Measurements from ENCODE around the gene SHROOM3.

Gene SHROOM3

DNA sequence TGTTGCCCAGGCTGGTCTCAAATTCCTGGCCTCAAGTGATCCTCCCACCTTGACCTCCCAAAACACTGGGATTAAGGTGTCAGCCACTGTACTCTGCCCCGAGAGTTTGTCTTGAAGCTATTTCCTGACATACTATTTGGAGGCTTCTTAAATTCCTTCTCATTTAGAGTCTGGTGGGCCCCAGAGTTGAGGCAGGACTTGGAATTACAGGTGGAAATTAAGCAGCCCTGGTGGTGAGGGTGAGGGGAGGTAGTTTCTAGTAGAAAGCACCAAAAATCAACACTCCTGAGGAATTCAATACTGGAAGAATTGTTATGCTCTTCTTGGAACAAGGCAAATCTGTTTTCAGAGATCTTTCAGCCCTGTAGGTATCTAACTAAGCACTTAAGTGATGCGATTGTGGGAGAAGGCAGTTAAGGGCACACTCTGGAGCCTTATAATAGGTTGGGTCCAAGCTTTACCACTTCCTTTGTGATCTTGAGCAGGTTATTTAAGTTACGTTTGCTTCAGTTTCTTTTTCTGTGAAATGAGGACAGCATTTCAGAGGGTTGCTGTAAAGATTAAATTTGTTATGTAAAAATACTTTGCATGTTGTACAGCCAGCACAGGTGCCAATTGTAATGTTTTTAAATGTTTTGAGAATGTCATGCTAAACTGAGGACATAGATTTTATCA, 262.2 kb downstream of the SHROOM3 start:
- no peak for DNase-seq (ENCODE audit: low read depth)
- TF ChIP-seq MYC (IDR thresholded peaks at IDR 0.05; ENCODE audit: low read depth, low read length) (no peak), MAX (IDR thresholded peaks at IDR 0.05; ENCODE audit: low read depth, low read length) (no peak), POLR2A (IDR thresholded peaks at IDR 0.05; ENCODE audit: extremely low read depth, insufficient read length) (no peak)
- TF ChIP-seq, protein P1, sequence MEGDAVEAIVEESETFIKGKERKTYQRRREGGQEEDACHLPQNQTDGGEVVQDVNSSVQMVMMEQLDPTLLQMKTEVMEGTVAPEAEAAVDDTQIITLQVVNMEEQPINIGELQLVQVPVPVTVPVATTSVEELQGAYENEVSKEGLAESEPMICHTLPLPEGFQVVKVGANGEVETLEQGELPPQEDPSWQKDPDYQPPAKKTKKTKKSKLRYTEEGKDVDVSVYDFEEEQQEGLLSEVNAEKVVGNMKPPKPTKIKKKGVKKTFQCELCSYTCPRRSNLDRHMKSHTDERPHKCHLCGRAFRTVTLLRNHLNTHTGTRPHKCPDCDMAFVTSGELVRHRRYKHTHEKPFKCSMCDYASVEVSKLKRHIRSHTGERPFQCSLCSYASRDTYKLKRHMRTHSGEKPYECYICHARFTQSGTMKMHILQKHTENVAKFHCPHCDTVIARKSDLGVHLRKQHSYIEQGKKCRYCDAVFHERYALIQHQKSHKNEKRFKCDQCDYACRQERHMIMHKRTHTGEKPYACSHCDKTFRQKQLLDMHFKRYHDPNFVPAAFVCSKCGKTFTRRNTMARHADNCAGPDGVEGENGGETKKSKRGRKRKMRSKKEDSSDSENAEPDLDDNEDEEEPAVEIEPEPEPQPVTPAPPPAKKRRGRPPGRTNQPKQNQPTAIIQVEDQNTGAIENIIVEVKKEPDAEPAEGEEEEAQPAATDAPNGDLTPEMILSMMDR (IDR thresholded peaks at IDR 0.05; ENCODE audit: low read depth, low read length): no peak
- no peak overlapping the region for H3K4me3 ChIP-seq (ENCODE audit: low read depth, low read length)

DNA sequence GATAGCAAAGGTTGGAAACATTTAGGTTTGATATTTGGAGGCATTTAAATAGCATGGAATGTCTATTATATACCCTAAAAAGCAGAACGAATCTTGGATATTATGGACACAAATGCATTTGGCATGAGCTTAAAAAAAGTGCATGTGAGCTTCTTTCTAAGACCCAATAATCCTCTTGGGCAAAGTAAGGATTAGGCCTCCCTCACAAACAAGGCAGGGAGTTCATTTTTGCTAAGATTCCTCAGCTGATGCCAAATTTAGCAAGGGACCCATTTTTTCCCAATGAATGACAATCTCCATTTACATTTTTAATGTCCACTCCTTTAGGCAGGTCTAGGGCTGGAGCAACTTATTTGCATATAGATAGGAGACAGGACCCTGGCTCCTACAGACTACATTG, 263.1 kb downstream of the SHROOM3 start:
- TF ChIP-seq MYC (IDR thresholded peaks at IDR 0.05; ENCODE audit: low read depth, low read length): no peak
- TF ChIP-seq MAX (IDR thresholded peaks at IDR 0.05; ENCODE audit: low read depth, low read length): no peak
- no peak for TF ChIP-seq POLR2A (IDR thresholded peaks at IDR 0.05; ENCODE audit: extremely low read depth, insufficient read length)
- TF ChIP-seq, protein P1 (IDR thresholded peaks at IDR 0.05; ENCODE audit: low read depth, low read length): no peak
- no peak overlapping the region for H3K4me3 ChIP-seq (ENCODE audit: low read depth, low read length)
- no peak for DNase-seq (ENCODE audit: low read depth)

DNA sequence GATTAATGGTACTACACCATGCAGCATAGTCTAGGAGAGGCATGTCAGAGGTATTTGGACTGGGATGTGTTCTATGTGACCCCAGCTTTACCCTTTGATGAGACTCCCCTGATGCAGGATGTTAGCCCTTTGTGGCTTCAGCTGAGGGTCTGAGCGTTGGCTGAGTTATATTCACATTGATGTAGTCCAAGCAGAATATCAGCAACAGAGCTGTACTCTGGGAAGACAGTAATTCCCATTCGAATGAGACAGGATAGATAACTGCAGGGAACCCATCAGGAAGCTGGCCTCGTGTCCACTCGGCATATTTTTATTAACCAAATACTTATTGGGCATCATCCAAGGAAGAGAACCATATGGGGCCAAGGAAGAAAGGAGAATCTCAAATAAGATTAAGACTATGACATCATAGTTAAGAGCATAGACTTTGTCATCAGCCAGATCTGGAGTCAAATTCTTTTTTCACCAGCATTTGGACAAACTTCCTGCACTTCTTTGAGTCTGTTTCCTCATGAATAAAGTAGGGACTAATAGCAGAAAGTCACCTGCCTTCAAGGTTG, 264.8 kb downstream of the SHROOM3 start:
- no peak for TF ChIP-seq MAX (IDR thresholded peaks at IDR 0.05; ENCODE audit: low read depth, low read length)
- no peak for TF ChIP-seq MYC (IDR thresholded peaks at IDR 0.05; ENCODE audit: low read depth, low read length)
- TF ChIP-seq, protein P1 (IDR thresholded peaks at IDR 0.05; ENCODE audit: low read depth, low read length): no peak
- no peak for TF ChIP-seq POLR2A (IDR thresholded peaks at IDR 0.05; ENCODE audit: extremely low read depth, insufficient read length)
- H3K4me3 ChIP-seq (ENCODE audit: low read depth, low read length): no peak overlapping the region
- DNase-seq (ENCODE audit: low read depth): no peak

- H3K4me3 ChIP-seq (ENCODE audit: low read depth, low read length): no peak overlapping the region
- TF ChIP-seq POLR2A (IDR thresholded peaks at IDR 0.05; ENCODE audit: extremely low read depth, insufficient read length) (no peak), MYC (IDR thresholded peaks at IDR 0.05; ENCODE audit: low read depth, low read length) (no peak), MAX (IDR thresholded peaks at IDR 0.05; ENCODE audit: low read depth, low read length) (no peak)
- TF ChIP-seq, protein P1 (IDR thresholded peaks at IDR 0.05; ENCODE audit: low read depth, low read length): no peak
These were observed 267.6 kb downstream of the SHROOM3 start for GRCh38 chr4:76702440-76703122.

GRCh38 chr4:76703123-76703490, 268.1 kb downstream of the SHROOM3 start:
- no peak for DNase-seq (ENCODE audit: low read depth)
- no peak overlapping the region for H3K4me3 ChIP-seq (ENCODE audit: low read depth, low read length)
- TF ChIP-seq MAX (IDR thresholded peaks at IDR 0.05; ENCODE audit: low read depth, low read length) (no peak), MYC (IDR thresholded peaks at IDR 0.05; ENCODE audit: low read depth, low read length) (no peak), POLR2A (IDR thresholded peaks at IDR 0.05; ENCODE audit: extremely low read depth, insufficient read length) (no peak)
- TF ChIP-seq, protein P1 (IDR thresholded peaks at IDR 0.05; ENCODE audit: low read depth, low read length): no peak

More at GRCh38 chr4:76702440-76703122, 267.6 kb downstream of the SHROOM3 start:
- no peak for DNase-seq (ENCODE audit: low read depth)

All from NB4 (cell line).